HG02885 (cell line): Measurements from ENCODE around the gene SLC6A19.

Experiments
- ATAC-seq: cut with Tn5 transposase; IDR thresholded peaks from one replicate; pipeline ENCODE4 v1.9.1; 2021; ENCODE audit warnings: mild to moderate bottlenecking; ENCODE audit not compliant: unreplicated experiment, poor library complexity

Gene SLC6A19

DNA sequence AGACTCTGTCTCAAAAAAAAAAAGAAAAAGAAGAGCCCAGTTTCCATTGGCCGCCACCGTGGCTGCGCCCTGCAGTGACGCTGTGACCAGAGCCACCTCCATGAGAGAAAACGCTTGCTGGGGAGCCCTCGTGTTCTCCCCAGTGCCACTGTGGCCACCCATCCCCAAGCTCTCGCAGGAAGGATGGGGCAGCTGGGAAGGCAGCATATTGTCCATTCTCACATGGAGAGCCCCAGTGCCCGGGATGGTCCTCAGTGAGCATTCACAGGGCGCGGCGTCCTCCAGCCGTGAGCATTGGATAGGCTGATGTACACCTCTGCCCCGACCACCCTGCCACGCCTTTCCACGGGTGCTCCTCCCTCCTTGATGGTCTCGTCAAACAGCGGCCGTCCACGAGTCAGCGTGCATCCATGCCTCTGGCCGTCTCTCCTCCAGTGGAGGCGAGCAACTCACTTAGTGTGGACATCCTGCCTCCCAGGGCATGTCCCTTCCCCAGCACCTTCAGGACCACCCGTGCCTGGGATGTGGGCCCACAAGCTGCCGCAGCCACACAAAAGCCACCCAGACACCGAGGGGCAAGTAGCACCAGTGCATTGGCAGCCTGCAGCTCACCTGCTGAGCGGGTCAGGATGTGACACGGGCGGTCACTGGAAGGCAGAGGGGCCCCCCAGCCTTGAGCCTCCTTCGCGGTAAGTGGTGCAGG lies 23.4 kb upstream of the SLC6A19 start:
- no peak for ATAC-seq

GRCh38 chr5:1178529-1179382 lies 22.6 kb upstream of the SLC6A19 start:
- ATAC-seq = no peak

GRCh38 chr5:1179383-1179715 lies 22.0 kb upstream of the SLC6A19 start:
- ATAC-seq = no peak

DNA sequence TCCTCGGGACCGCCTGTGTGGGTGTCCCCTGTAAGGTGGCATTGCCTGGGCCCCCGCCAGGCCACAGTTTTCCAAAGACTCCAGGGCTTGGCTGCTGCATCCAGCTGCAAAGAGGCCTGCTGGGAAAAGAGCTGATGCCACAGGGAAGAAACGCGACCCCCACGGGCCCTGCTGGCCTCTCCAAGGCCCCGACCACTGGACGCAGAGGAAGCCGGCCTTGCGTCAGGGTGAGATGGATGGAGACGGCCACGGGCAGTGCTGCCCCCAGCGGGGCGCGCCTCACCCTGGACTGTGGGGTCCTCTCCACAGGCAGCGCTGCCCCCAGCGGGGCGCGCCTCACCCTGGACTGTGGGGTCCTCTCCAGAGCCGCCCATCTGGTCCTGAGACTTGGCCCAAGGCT lies 21.3 kb upstream of the SLC6A19 start:
- no peak for ATAC-seq

DNA sequence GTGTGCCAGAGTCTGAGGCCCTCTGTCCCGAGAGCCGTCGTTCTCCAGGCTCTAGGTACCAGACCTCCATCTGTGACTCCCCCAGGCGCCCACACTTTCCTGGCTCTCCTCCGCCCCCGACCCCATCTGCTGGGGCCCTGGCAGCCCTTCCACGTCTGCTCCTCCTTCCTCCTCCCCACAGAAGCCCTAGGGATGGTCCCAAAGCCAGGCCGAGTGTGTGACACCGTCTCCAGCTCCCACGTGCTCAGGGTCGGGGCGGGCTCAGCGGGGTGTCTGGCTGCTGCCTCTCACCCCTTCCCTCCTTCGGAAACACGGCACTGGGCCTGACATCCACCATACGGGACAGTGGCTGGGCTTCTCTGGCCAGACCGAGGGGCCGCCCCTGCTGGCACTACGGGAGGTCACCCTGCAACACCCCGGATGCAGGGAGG lies 20.5 kb upstream of the SLC6A19 start:
- no peak for ATAC-seq

- no peak for ATAC-seq
These were observed 19.7 kb upstream of the SLC6A19 start for GRCh38 chr5:1181451-1182359.

DNA sequence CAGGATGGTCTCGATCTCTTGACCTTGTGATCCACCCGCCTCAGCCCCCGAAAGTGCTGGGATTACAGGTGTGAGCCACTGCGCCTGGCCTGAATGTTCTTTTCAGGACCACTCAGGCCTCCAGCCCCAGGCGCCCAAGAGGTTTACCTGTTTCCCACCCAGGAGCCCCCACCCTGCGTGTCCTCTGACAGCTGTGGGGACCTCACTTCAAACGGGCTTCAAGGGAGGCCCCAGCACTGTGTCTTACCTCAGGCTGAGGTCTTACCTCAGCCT lies 19.1 kb upstream of the SLC6A19 start:
- no peak for ATAC-seq

GRCh38 chr5:1182633-1183423 lies 18.6 kb upstream of the SLC6A19 start:
- ATAC-seq = no peak

- ATAC-seq = no peak
These were observed 17.8 kb upstream of the SLC6A19 start for GRCh38 chr5:1183424-1184162.

GRCh38 chr5:1184163-1184470 lies 17.3 kb upstream of the SLC6A19 start:
- ATAC-seq = no peak

- ATAC-seq = no peak
These were observed 16.9 kb upstream of the SLC6A19 start for GRCh38 chr5:1184481-1184880.

DNA sequence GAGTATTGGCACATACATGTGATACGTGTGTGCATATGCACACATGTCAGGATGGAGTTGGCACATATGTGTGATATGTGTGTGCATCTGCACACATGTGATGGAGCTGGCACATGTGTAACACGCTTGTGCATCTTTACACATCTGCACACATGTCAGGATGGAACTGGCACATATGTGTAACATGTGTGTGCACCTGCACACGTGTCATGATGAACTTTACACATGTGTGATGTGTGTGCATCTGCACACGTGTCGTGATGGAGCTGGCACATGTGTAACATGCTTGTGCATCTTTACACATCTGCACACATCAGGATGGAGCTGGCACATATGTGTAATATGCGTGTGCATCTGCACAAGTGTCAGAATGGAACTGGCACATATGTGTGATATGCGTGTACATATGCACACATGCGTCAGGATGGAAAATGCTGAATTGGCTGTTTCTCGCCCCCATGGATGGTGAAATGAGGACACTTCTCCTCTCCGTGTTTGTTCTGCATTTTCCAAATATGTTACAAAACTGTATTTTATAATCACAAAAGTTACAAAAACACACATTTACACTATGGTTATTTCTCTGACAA lies 16.3 kb upstream of the SLC6A19 start:
- ATAC-seq = no peak

DNA sequence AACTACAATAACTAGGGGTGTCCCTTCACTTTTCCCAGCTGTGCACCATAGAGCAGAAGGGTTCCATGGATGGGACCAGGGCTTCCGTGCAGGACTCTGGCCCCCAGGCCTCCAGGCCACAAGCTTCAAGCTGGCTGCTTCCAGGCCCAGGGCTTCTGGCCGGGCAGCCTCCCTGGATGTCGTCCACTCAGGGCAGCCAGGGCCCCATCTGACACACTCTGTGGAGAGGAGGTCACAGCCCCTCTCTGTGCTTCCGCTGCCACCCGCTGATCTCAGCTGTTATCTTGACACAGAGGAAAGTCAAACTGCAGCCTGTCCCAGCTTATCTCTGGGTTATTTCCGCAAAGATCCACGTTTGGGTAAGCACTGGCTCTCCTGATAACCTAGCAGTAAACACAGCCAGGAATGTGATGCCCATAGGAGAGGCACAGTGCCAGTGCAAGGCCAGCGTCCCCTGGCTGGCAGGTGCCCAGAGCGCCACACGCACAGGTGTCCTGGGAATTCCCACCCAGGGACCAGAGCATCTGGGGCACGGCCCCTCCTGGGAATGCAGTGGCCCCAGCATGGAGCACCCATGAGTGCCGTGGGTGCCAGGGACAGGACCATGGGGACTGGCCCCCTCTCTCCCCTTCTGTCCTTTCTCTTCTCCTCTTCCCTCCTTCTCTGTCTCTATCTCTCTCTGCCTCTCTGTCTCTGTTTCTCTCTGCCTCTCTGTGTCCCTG lies 15.6 kb upstream of the SLC6A19 start:
- no peak for ATAC-seq

- ATAC-seq = no peak
These were observed 14.8 kb upstream of the SLC6A19 start for GRCh38 chr5:1186351-1187233.

GRCh38 chr5:1187234-1187949 lies 14.0 kb upstream of the SLC6A19 start:
- ATAC-seq = no peak

GRCh38 chr5:1187950-1188334 lies 13.5 kb upstream of the SLC6A19 start:
- ATAC-seq = no peak

- no peak for ATAC-seq
These were observed 12.9 kb upstream of the SLC6A19 start for GRCh38 chr5:1188464-1188863.
